NB4 (cell line): ENCODE measurements around the gene MIEF2.

ENCODE experiments used
- DNase-seq: peaks from one replicate; pipeline ENCODE4 v3.0.0; 2010; ENCODE audit warnings: low read depth
- H3K4me3 ChIP-seq: one replicate; pipeline ENCODE4 v1.5.1; 2011; ENCODE audit warnings: mild to moderate bottlenecking, low read depth, low read length, moderate library complexity
- MYC ChIP-seq: IDR thresholded peaks from 2 replicates; pipeline ENCODE4 v1.6.1; 2011; ENCODE audit warnings: low read depth, low read length
- POLR2A ChIP-seq: IDR thresholded peaks from 2 replicates; pipeline ENCODE4 v1.6.1; 2011; ENCODE audit warnings: mild to moderate bottlenecking; ENCODE audit not compliant: insufficient read length; ENCODE audit errors: extremely low read depth
- TF ChIP-seq, protein P1 (sequence below): IDR thresholded peaks from one replicate; pipeline ENCODE4 v1.5.1; 2012; ENCODE audit warnings: low read depth, low read length
- TF ChIP-seq, protein P2 (sequence below): IDR thresholded peaks from 2 replicates; pipeline ENCODE4 v1.6.1; 2011; ENCODE audit warnings: low read depth, low read length

The MIEF2 gene

DNA sequence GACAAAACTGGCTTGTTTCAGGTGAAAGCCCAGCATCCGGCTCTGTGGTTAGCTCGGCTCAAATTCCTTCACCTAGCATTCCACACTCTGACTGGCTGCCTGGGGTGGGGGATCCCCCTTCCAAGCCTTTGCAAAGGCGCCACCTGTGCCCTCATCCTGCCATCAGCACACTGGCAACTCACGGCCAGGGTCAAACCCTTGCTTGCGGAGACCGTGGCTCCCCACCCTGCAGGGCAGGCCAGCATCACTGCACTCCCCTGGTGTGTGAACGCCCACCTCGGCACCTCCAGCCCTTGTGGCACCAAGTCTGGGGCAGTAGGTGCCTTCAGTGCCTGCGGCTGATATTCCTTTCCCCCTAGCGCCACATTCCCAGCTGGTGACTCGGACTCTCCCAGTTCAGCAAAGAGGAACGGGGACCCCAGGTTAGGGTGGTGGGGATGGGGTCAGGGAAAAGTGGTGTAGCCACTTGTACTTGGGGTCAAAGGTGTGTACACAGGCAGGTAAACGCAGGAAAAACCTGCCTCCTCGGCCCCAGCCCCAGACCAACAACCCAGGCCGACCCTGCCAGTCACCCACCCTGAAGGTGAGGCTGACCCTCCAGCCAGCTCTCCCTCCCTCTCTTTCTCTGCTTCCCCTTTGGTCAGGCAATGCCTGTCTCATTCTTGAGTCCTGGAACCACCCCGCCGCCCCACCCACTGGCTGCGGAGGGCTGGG lies 3.0 kb upstream of the MIEF2 start:
- TF ChIP-seq, protein P1, sequence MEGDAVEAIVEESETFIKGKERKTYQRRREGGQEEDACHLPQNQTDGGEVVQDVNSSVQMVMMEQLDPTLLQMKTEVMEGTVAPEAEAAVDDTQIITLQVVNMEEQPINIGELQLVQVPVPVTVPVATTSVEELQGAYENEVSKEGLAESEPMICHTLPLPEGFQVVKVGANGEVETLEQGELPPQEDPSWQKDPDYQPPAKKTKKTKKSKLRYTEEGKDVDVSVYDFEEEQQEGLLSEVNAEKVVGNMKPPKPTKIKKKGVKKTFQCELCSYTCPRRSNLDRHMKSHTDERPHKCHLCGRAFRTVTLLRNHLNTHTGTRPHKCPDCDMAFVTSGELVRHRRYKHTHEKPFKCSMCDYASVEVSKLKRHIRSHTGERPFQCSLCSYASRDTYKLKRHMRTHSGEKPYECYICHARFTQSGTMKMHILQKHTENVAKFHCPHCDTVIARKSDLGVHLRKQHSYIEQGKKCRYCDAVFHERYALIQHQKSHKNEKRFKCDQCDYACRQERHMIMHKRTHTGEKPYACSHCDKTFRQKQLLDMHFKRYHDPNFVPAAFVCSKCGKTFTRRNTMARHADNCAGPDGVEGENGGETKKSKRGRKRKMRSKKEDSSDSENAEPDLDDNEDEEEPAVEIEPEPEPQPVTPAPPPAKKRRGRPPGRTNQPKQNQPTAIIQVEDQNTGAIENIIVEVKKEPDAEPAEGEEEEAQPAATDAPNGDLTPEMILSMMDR, result no peak
- no peak for TF ChIP-seq MYC
- TF ChIP-seq POLR2A, result no peak
- no peak for DNase-seq
- H3K4me3 ChIP-seq, result peak overlapping the region; percentile 67

DNA sequence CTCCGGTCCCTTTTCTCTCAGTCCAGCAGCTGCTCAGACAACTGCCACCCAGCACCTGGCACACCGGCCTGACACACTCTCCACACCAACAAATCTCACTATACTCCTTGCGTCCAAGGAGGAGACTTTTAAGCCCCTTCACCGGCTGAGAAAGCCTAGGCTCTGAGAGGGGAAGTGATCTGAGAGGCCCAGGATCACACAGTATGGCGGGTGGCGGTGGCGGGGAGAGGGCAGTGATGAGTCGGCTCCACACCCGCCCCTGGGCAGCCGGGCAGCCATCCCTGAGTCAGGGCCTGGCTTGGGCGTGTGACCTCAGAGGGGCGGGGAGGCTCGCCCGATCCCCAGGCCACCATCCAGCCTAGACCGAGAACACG lies 2.5 kb upstream of the MIEF2 start:
- H3K4me3 ChIP-seq, result peak overlapping the region; percentile 67
- TF ChIP-seq, protein P1, result no peak
- TF ChIP-seq MYC, result peak; percentile 7; the same call in 1 of the 2 replicates
- peak; percentile 82 for DNase-seq

DNA sequence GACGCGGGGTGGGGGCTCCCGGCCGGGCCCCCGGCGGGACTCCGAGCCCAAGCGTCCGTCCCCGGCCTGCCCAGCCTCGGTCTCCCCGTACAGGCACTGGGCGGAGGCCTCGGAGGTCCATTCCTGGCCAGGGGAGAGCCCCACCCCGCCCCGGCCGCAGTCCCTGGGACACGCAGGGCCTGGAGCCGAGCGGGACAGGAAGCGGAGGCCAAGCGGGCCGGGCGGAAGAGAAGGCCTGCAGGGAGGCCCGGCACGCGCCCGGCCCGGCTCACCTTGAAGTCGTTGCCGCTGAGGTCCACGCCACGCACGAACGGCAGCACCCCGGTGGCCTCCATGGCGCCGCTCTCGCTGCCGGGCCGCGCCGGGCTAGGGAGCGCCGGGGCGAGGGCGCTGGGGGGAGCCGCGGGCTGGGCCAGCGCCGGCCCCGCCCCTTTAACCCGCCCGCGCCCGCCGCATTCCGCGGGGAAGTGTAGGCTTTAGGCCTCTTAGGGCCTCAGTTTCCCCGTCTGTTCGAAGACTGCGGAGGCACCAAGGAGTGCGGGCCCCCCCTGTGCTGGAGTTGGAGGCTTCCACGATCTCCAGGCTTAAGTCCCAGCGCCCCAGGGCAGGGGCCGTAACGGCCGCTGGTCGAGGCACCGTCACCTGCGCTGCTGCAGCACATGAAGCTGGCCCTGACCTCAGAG lies 2.0 kb upstream of the MIEF2 start, which contains the start of gene FLII:
FLII (minus strand) TSS at position 383 of the 683 bp plus-strand sequence; CDS start at position 335, 48 bp downstream.
- TF ChIP-seq, protein P1, result no peak
- TF ChIP-seq MYC, result no peak
- TF ChIP-seq, protein P2, sequence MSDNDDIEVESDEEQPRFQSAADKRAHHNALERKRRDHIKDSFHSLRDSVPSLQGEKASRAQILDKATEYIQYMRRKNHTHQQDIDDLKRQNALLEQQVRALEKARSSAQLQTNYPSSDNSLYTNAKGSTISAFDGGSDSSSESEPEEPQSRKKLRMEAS, result peak; percentile 31; the same call in 1 of the 2 replicates
- TF ChIP-seq POLR2A, result peak; percentile 71
- H3K4me3 ChIP-seq, result peak within 1 kb of the TSS; percentile 67
- peak; percentile 62 for DNase-seq

DNA sequence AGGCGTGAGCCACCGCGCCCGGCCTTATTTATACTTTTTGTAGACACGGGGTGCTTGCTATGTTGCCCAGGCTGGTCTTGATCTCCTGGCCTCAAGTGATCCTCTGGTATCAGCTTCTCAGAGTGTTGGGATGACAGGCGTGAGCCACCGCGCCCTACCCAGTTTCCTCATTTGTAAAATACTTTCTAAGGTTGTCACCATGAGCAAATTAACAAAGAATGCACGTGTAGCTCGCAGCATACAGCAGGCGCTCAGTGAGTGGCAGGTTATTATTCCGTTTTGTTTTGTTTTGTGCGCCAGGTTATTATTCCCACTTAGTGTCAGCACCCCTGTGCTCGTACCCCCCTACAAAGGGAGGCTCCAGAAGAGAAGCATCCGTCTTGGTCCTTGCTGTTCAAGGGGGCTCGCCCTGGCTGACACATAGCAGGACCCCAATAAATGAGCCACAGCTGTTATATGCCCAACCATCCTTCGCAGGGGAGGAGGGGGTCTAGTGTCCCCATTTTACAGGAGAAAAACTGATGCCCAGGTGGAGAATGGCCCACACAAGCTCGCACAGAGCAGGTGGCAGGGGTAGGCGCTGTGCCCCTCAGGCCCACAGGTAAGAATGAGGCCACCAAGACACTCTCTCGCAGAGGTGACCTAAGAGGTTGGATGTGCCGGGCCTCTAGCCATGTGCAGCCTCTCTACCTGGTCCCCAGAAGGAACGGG lies 686 bp upstream of the MIEF2 start:
- TF ChIP-seq, protein P2, result no peak
- TF ChIP-seq, protein P1, result no peak
- TF ChIP-seq POLR2A (no peak), MYC (no peak)
- DNase-seq, result no peak
- peak overlapping the region; percentile 67 for H3K4me3 ChIP-seq

DNA sequence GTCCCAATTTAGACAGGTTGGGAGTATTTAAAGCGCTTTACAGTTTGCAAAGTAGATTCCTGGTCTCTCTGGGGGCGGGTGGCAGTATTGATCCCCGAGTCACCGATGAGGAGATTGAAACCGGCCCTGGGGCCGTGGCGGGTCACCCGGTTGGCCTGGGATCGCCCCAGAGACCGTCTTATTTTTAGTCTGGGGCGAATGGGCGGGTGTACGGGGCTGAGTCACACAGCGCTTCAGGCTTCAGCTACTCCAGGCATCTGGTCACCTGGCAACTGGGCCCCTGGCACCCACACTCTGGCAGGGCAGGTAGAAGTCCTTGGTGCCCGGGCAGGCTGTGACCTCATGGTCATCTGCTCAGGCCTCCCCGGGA lies 669 bp downstream of the MIEF2 start:
- peak; percentile 51 for DNase-seq
- TF ChIP-seq, protein P2, result no peak
- TF ChIP-seq, protein P1, result no peak
- TF ChIP-seq MYC (no peak), POLR2A (no peak)
- peak overlapping the region; percentile 67 for H3K4me3 ChIP-seq
